GM21447 (cell line): ENCODE results near the gene ZSCAN22.

Experiments
- ATAC-seq: cut with Tn5 transposase; IDR thresholded peaks from one replicate; pipeline ENCODE4 v1.9.1; 2021; ENCODE audit not compliant: unreplicated experiment

The ZSCAN22 gene

GRCh38 chr19:58350871-58351557, 24.2 kb downstream of the ZSCAN22 start:
- no peak for ATAC-seq

- no peak for ATAC-seq
These were observed 24.7 kb downstream of the ZSCAN22 start for GRCh38 chr19:58351558-58351878.

DNA sequence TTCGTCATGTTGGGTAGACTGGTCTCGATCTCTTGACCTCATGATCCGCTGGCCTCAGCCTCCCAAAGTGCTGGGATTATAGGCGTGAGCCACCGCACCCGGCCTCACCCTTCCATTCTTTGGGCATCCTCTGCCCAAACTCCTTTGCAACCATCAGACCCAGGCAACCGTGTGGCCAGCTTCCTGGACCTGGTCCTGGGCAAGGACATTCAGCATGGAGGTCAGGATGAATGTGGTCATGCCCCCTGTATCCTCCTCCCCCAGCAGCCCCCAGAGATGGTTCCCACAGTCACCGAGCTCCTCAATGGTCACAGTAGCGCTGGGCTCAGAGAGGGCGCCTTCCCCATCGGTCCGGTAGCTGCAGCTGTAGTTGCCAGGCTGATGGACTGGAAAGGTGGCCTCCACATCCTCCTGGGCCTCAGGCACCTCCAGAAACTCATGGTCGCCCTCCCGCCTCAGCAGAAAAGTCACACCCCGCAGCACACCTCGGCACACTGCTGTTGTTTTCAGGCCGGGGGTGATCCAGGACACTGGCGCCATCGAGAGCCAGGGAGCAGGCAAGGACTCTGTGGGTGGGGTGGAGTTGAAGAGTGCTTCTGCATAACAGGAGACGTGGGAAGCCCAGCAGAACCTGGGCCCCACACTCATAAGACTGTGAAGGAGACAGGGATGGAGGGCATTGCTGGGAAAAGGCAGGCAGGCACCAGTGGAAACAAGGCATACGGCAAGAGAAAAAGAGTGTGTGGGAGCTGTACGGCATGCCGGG, 25.4 kb downstream of the ZSCAN22 start:
- ATAC-seq = no peak

DNA sequence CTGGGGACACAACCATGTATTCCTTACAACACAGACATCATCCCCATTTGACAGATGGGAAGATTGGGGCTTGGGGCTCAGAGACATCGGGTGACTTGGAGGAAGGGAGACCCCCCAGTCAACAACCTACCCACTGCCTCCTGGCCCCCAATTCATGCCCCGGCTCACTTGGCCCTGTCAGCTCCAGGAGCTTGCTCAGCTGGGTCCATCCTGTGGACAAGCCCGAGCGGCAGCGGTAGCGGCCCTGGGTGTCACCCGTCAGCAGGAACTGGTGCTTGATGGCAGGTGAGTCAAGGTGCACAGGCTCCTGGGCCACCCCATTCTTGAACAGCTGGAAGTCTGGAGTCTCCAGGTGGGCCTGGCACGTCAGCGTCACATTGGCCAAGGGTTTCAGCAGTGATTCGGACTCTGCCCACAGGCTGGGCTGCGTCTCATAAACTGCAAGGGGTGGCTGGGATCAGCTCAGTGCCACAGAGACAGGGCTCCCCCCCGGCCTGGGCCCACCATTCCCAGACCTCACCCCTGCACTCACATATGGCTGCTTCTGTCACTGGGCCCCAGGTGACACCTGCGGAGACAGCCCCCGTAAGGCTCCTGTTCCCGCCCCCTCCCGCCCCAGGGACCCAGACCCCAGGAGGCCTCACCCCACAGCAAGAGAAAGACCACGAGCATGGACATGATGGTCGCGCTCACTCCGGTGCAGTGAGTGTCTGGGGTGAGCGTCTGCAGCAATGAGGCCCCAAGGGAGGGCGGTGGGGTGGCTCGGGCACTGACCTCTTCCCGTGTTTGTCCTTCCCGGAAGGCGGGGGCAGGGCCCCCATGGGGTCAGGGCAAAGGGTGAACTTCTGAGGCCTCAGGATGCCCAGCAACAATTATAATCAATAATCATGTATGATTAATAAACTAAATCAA, 26.2 kb downstream of the ZSCAN22 start, which contains the start of gene A1BG:
Gene A1BG, minus strand, starts transcription at position 733 of the 912 bp plus-strand sequence. Its CDS starts 55 bp downstream, at position 678.
- ATAC-seq = no peak

- no peak for ATAC-seq
These were observed 27.1 kb downstream of the ZSCAN22 start for GRCh38 chr19:58353717-58354477.

GRCh38 chr19:58354478-58355030, 27.8 kb downstream of the ZSCAN22 start:
- ATAC-seq = no peak

DNA sequence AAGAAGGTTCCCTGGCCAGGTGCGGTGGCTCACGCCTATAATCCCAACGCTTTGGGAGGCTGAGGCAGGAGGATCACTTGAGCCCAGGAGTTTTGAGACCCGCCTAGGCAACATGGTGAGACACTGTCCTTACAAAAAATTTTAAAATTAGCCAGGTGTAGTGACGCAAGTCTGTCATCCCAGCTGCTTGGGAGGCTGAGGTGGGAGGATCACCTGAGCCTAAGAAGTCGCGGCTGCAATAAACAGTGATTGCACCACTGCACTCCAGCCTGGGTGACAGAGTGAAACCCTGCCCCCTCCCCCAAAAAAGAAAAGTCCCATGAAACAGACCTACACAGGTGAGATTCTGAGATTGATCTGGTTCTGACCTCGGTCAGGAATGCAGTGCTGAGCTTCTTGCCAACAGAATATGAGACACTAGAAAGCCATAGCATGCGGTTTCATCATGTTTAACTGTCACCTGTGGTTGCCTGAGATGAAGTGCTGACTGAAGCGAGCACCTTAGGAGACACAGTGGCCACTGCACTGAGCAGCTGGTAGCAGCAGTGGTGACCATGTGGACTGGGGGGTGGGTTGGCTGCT, 28.5 kb downstream of the ZSCAN22 start:
- no peak for ATAC-seq

DNA sequence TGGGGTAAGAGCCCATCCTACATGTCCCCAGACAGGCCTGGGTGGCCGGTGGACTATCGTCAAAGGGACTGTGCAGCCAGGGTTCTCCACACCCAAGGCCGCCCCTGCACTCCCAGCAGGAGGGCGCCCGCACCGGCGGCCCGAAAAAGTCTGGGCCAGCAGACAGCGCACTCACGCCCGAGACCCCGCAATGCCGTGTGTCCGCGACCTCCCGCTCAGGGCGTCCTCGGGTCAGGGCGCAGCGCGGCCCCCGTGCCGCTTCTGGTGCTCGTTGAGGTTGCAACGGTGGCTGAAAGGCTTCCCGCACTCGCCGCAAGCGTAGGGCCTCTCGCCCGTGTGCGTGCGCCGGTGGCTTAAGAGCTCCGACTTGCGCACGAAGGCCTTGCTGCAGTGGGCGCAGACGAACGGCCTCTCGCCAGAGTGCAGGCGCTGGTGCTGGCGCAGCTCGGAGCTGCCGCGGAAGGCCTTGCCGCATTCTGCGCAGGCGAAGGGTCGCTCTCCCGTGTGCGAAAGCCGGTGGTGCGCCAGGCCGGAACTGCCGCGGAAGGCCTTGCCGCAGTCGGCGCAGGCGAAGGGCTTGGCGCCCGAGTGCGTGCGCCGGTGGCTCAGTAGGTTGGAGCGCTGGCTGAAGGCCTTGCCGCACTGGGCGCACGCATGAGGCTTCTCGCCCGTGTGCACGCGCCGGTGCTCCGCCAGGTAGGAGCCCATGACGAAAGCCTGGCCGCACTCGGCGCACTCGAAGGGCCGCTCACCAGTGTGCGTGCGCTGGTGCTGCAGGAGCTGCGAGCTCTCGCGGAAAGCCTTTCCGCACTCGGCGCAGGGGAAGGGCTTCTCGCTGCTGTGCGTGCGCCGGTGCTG, 29.3 kb downstream of the ZSCAN22 start:
- no peak for ATAC-seq

DNA sequence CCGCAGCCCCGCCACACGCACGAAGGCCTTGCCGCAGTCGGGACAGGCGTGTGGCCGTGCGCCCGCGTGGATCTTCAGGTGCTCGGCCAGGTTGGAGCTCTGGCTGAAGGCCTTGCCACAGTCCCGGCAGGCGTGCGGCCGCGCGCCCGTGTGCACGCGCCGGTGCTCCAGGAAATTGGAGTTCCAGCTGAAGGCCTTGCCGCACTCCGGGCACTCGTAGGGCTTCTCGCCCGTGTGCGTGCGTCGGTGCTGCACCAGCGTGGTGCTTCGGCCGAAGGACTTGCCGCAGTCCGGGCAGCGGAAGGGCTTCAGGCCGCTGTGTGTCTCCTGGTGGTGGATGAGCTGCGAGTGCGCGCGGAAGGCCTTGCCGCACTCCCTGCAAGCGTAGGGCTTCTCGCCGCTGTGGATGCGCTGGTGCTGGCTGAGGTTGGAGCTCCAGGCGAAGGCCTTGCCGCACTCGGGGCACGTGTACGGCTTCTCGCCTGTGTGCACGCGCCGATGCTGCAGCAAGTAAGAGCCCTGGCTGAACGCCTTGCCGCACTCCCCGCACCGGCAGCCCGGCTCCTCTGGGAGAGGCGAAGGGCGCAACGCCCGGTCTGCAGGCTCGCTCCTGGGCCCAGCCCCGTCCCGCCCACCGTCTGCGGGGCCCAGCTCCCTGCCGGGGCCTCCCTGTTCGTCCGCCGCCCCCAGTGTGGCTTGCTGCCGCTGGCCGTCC, 30.1 kb downstream of the ZSCAN22 start:
- ATAC-seq = no peak

GRCh38 chr19:58357481-58358145, 30.8 kb downstream of the ZSCAN22 start:
- ATAC-seq = no peak

GRCh38 chr19:58361900-58362271, 35.1 kb downstream of the ZSCAN22 start:
- ATAC-seq = no peak

DNA sequence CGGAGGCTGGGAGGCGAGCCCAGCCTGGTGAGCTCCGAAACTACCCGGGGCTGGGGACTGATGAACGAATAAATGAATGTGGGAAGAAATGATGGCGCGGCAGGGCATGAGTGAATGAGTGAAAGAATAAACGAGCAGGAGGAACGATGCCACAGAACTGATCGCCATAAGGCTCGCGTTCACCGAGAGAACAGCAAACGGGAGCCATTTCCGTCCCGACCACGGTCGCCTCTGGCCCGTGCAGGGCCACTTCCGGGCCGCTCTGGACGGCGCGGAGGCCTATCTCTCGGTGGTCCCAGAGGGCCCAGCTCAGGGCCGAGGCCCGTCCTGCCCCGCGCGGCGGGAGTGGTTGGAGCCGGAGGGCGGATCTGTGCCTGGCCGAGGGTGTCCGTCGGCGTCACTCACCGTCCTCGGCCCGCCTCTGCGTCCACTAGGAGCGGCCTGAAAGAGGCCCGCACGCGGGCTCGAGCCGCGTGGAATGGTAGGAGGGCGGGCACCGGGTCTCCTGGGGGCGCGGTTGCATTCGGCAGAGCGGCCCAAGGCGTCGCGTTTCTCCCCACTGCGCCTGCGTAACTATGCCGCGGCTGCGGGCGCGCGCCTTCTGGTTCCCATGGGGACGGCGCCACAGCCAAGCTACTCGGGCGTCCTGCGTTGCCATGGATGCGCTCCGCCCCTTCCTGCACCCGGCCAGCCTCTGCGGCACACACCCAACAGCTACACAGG, 35.6 kb downstream of the ZSCAN22 start, which contains the start of gene ZNF497:
Gene ZNF497, minus strand, starts transcription at position 480 of the 723 bp plus-strand sequence. CDS start 5,116 bp downstream, outside the sequence.
- ATAC-seq = peak; percentile 83

DNA sequence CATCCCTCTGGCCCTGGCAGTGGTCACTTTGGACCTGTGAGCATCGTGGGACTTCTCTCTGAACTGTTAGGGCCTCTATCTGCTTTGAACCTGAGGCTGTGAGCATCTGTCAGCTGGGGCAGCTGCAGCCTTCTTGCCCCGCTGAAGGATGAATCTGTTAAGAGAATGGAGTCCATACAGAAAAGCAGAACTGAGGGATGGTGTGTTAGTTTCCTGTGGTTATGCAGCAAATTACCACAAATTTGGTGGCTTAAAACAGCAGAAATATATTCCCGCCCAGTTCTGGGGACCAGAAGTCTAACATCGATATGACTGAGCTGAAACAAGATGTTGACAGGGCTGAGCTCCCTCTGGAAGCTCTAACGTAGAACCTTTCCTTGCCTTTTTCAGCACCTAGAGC, 37.4 kb downstream of the ZSCAN22 start:
- ATAC-seq = no peak

- no peak for ATAC-seq
These were observed 40.0 kb downstream of the ZSCAN22 start for GRCh38 chr19:58366585-58367430.

- no peak for ATAC-seq
These were observed 41.1 kb downstream of the ZSCAN22 start for GRCh38 chr19:58367698-58368454.
